HCT116 (cell line): ENCODE data around the gene TPRG1. TPM values are rescaled to one million over a fixed set of nuclear protein-coding genes. Genes with fewer than 3 reads are reported as not detected.

Experiments
- ATAC-seq: fragments of 200-7000 bp; cut with Tn5 transposase; 2 replicates; pipeline ENCODE4 v1.9.1; 2020; ENCODE audit warnings: mild to moderate bottlenecking, moderate library complexity
- BruUV-seq: library from RNA; stranded (reverse); fragments of 400-500 nt; replicated peaks from 2 replicates; lab custom pipeline; 2021; lab: Mats Ljungman, UMichigan
- CTCF ChIA-PET: fragments of 300-600 bp; sonication (Branson Sonifier 250); formaldehyde crosslinking; loops from one replicate; lab custom pipeline; 2021; ENCODE audit warnings: antibody characterized with exemption; lab: Charles Lee
- POLR2A ChIA-PET: fragments of 300-600, 350-600 bp; sonication (Branson Sonifier 250); formaldehyde crosslinking; loops from one replicate; lab custom pipeline; 2021; ENCODE audit warnings: antibody characterized with exemption; lab: Charles Lee
- RAD21 ChIA-PET, 2 experiments: fragments of 300-600 bp; sonication (Branson Sonifier 250); formaldehyde crosslinking; loops; one replicate each; lab custom pipeline; 2023; ENCODE audit warnings: low total read pairs in 2 of 2; ENCODE audit not compliant: uncharacterized antibody in 2 of 2, unreplicated experiment in 2 of 2, low non-redundant PET in 1 of 2; lab: Charles Lee
- DNase-seq: peaks from one replicate; pipeline ENCODE4 v3.0.0-alpha.2; 2010; ENCODE audit warnings: low read depth, low spot score
- H2AFZ ChIP-seq: fragments of 200-600 bp; shearing (Covaris generic), sonication (generic); 2 replicates; pipeline ENCODE4 v1.6.1; 2017; ENCODE audit warnings: low read depth, mixed run types, mixed read lengths, antibody characterized with exemption, low read length; ENCODE audit not compliant: poor library complexity, severe bottlenecking
- H3K27ac ChIP-seq: 2 replicates; pipeline ENCODE4 v1.5.1; 2012; ENCODE audit warnings: low read depth, low read length
- H3K27me3 ChIP-seq: fragments of 200-600 bp; sonication (generic); 2 replicates; pipeline ENCODE4 v1.6.1; 2016; ENCODE audit warnings: mixed run types, low read length, mixed read lengths; ENCODE audit not compliant: insufficient read depth
- H3K36me3 ChIP-seq, 2 experiments: fragments of 200-500 bp in 1 of 2; fragments of 200-600 bp in 1 of 2; sonication (Bioruptor generic) in 1 of 2; sonication (generic) in 1 of 2; 2 replicates each; pipeline versions ENCODE4 v1.5.1 to v1.6.1; 2014 to 2016; ENCODE audit warnings: low read length in 2 of 2, inconsistent platforms in 1 of 2, mixed read lengths in 1 of 2, mixed run types in 1 of 2; ENCODE audit not compliant: insufficient read depth in 2 of 2, control insufficient read depth in 1 of 2
- H3K4me1 ChIP-seq, 2 experiments: fragments of 200-600 bp in 1 of 2; sonication (generic) in 1 of 2; 2 replicates each; pipeline versions ENCODE4 v1.5.1 to v1.6.1; 2012 to 2017; ENCODE audit warnings: low read length in 2 of 2, inconsistent platforms in 1 of 2, mild to moderate bottlenecking in 1 of 2, mixed read lengths in 1 of 2, mixed run types in 1 of 2, moderate library complexity in 1 of 2; ENCODE audit not compliant: insufficient read depth in 2 of 2, control insufficient read depth in 1 of 2
- H3K4me2 ChIP-seq: fragments of 200-600 bp; sonication (generic); 2 replicates; pipeline ENCODE4 v1.6.1; 2017; ENCODE audit warnings: mixed run types, low read length, mixed read lengths
- H3K4me3 ChIP-seq, 2 experiments: fragments of 200-600 bp in 1 of 2; sonication (generic) in 1 of 2; replicated peaks in 1 of 2; 2 replicates each; pipeline ENCODE4 v1.5.1; 2011 to 2016; ENCODE audit warnings: low read length in 2 of 2, control low read depth in 1 of 2, low read depth in 1 of 2, mild to moderate bottlenecking in 1 of 2, mixed read lengths in 1 of 2, mixed run types in 1 of 2
- H3K79me2 ChIP-seq: fragments of 200-600 bp; sonication (generic); 2 replicates; pipeline ENCODE4 v1.6.1; 2017; ENCODE audit warnings: mild to moderate bottlenecking, mixed run types, low read length, moderate library complexity, mixed read lengths; ENCODE audit not compliant: insufficient read depth
- H3K9ac ChIP-seq: fragments of 200-600 bp; sonication (generic); 2 replicates; pipeline ENCODE4 v1.6.1; 2016; ENCODE audit warnings: low read length, mixed read lengths
- H3K9me2 ChIP-seq: fragments of 200-600 bp; sonication (generic), shearing (Covaris generic); 2 replicates; pipeline ENCODE4 v1.6.1; 2017; ENCODE audit warnings: mixed run types, mild to moderate bottlenecking, moderate library complexity; ENCODE audit not compliant: insufficient read depth
- H3K9me3 ChIP-seq, 2 experiments: fragments of 200-500 bp in 1 of 2; fragments of 200-600 bp in 1 of 2; sonication (Bioruptor generic) in 1 of 2; sonication (generic) in 1 of 2; 2 replicates each; pipeline ENCODE4 v1.6.1; 2014 to 2017; ENCODE audit warnings: low read length in 2 of 2, mixed read lengths in 2 of 2, inconsistent platforms in 1 of 2, low read depth in 1 of 2, mild to moderate bottlenecking in 1 of 2, mixed run types in 1 of 2, moderate library complexity in 1 of 2; ENCODE audit not compliant: control insufficient read depth in 1 of 2, insufficient read depth in 1 of 2
- H4K20me1 ChIP-seq: fragments of 200-600 bp; sonication (generic), shearing (Covaris generic); 2 replicates; pipeline ENCODE4 v1.6.1; 2017; ENCODE audit warnings: mixed run types, mild to moderate bottlenecking, moderate library complexity; ENCODE audit not compliant: insufficient read depth
- CBX3 ChIP-seq: IDR thresholded peaks from 2 replicates; pipeline ENCODE4 v1.6.1; 2012; ENCODE audit warnings: low read depth
- EGR1 ChIP-seq: IDR thresholded peaks from 2 replicates; pipeline ENCODE4 v1.6.1; 2012; ENCODE audit warnings: low read depth
- ELF1 ChIP-seq: IDR thresholded peaks from 2 replicates; pipeline ENCODE4 v1.6.1; 2012; ENCODE audit warnings: low read depth, borderline replicate concordance
- EZH2phosphoT487 ChIP-seq: fragments of 200-600 bp; IDR thresholded peaks from 2 replicates; pipeline ENCODE4 v1.6.1; 2018; ENCODE audit warnings: antibody characterized with exemption, borderline replicate concordance
- JUND ChIP-seq: IDR thresholded peaks from 2 replicates; pipeline ENCODE4 v1.6.1; 2012
- POLR2AphosphoS5 ChIP-seq: IDR thresholded peaks from 2 replicates; pipeline ENCODE4 v1.6.1; 2011; ENCODE audit warnings: mild to moderate bottlenecking, low read depth, low read length, moderate library complexity
- SIN3A ChIP-seq: IDR thresholded peaks from 2 replicates; pipeline ENCODE4 v1.6.1; 2012; ENCODE audit warnings: low read depth
- SRF ChIP-seq: IDR thresholded peaks from 2 replicates; pipeline ENCODE4 v1.6.1; 2012; ENCODE audit warnings: low read depth
- YY1 ChIP-seq: IDR thresholded peaks from 2 replicates; pipeline ENCODE4 v1.6.1; 2011; ENCODE audit warnings: low read length, low read depth, moderate library complexity, mild to moderate bottlenecking; ENCODE audit not compliant: insufficient replicate concordance; ENCODE audit errors: extremely low read depth
- ZBTB33 ChIP-seq: IDR thresholded peaks from 2 replicates; pipeline ENCODE4 v1.6.1; 2011; ENCODE audit warnings: mild to moderate bottlenecking, low read length, moderate library complexity; ENCODE audit not compliant: insufficient replicate concordance; ENCODE audit errors: extremely low read depth
- ZFX ChIP-seq: fragments of 450-650 bp; IDR thresholded peaks from 2 replicates; pipeline ENCODE4 v1.6.1; 2017
- ZNF274 ChIP-seq: fragments of 200-500 bp; sonication (Bioruptor generic); IDR thresholded peaks from 2 replicates; pipeline ENCODE4 v1.6.1; 2014; ENCODE audit warnings: mild to moderate bottlenecking, low read depth, low read length, inconsistent platforms
- intact Hi-C: fragments of 100-400 bp; cut with micrococcal nuclease; formaldehyde crosslinking; loops from 2 replicates; pipeline ENCODE4 v1.10.0; 2022
- total RNA-seq: library from RNA; stranded (reverse); gene quantifications from one replicate; pipeline ENCODE4 v1.2.1, GENCODE V29; 2021; ENCODE audit not compliant: unreplicated experiment
- TF ChIP-seq, protein P1 (sequence below): IDR thresholded peaks from 2 replicates; pipeline ENCODE4 v1.6.1; 2012
- TF ChIP-seq, protein P2 (sequence below): IDR thresholded peaks from 2 replicates; pipeline ENCODE4 v1.6.1; 2012; ENCODE audit warnings: low read depth

The TPRG1 gene
- total RNA-seq, 1 experiment from 2014 or later, result 2.8 TPM

DNA sequence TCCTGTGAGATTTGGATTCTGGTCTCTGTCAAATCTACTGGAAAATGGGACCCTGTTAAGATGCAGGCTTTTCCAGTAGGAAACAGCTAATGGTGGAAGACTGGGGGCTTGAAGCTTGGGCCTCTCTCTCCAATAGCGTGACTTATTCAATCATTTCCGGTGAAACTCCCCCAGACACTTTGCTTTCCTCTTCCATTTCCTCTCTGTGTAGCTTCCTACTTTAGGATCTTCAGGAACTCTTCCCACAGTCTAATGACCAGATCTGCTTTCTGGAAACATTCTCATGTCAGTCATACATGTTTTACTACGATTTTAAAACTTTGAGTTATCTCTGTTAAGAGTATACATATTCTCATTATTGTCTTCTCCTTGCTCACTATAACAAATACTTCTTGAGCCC lies 28.0 kb upstream of the TPRG1 start:
- H3K27me3 ChIP-seq, result no peaks in the 10 kb centered on the region
- no TSS peak for BruUV-seq
- ATAC-seq, result no peak
- TF ChIP-seq POLR2AphosphoS5 (no peak), ZFX (no peak), ZNF274 (no peak), ZBTB33 (no peak), EZH2phosphoT487 (no peak), ELF1 (no peak), CBX3 (no peak), EGR1 (no peak), SIN3A (no peak), YY1 (no peak), SRF (no peak), JUND (no peak)
- TF ChIP-seq, protein P1, sequence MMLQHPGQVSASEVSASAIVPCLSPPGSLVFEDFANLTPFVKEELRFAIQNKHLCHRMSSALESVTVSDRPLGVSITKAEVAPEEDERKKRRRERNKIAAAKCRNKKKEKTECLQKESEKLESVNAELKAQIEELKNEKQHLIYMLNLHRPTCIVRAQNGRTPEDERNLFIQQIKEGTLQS, result no peak
- TF ChIP-seq, protein P2, sequence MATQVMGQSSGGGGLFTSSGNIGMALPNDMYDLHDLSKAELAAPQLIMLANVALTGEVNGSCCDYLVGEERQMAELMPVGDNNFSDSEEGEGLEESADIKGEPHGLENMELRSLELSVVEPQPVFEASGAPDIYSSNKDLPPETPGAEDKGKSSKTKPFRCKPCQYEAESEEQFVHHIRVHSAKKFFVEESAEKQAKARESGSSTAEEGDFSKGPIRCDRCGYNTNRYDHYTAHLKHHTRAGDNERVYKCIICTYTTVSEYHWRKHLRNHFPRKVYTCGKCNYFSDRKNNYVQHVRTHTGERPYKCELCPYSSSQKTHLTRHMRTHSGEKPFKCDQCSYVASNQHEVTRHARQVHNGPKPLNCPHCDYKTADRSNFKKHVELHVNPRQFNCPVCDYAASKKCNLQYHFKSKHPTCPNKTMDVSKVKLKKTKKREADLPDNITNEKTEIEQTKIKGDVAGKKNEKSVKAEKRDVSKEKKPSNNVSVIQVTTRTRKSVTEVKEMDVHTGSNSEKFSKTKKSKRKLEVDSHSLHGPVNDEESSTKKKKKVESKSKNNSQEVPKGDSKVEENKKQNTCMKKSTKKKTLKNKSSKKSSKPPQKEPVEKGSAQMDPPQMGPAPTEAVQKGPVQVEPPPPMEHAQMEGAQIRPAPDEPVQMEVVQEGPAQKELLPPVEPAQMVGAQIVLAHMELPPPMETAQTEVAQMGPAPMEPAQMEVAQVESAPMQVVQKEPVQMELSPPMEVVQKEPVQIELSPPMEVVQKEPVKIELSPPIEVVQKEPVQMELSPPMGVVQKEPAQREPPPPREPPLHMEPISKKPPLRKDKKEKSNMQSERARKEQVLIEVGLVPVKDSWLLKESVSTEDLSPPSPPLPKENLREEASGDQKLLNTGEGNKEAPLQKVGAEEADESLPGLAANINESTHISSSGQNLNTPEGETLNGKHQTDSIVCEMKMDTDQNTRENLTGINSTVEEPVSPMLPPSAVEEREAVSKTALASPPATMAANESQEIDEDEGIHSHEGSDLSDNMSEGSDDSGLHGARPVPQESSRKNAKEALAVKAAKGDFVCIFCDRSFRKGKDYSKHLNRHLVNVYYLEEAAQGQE, result no peak
- no peaks in the 10 kb centered on the region for H3K79me2 ChIP-seq
- intact Hi-C loops, result no loop called here
- DNase-seq, result no peak
- no peaks in the 10 kb centered on the region for H4K20me1 ChIP-seq
- H3K9me3 ChIP-seq, result no peaks in the 10 kb centered on the region
- ChIA-PET POLR2A (no interaction called here), CTCF (interaction anchor here (2.4 kb wide), 1 partner anchor 1403 kb away, joined by 10 read pairs; no protein-coding TSS in a partner anchor), RAD21 (no interaction called here)
- no peaks in the 10 kb centered on the region for H3K9me2 ChIP-seq
- peaks cover 4 to 8% of the 10 kb centered on the region in 2 experiments; a peak in 2 of 4 replicates for H3K4me1 ChIP-seq
- no peaks in the 10 kb centered on the region for H3K36me3 ChIP-seq
- no peak overlapping the region for H3K27ac ChIP-seq
- H2AFZ ChIP-seq, result no peak overlapping the region
- no peak overlapping the region for H3K9ac ChIP-seq
- H3K4me2 ChIP-seq, result no peak overlapping the region
- H3K4me3 ChIP-seq, result no peak overlapping the region
